Panc1 (cell line): ENCODE results near the gene NOS1AP. TPM values are rescaled to one million over a fixed set of nuclear protein-coding genes. Genes with fewer than 3 reads are reported as not detected.

Source experiments
- ATAC-seq: fragments of 200-7000 bp; cut with Tn5 transposase; 2 replicates; pipeline ENCODE4 v1.9.1; 2020; ENCODE audit warnings: mild to moderate bottlenecking, moderate library complexity
- BruUV-seq: library from RNA; stranded (reverse); fragments of 400-500 nt; replicated peaks from 2 replicates; lab custom pipeline; 2021; lab: Mats Ljungman, UMichigan
- CTCF ChIA-PET: fragments of 300-600 bp; sonication (Branson Sonifier 250); formaldehyde crosslinking; loops from one replicate; lab custom pipeline; 2022; ENCODE audit warnings: antibody characterized with exemption; lab: Charles Lee
- POLR2A ChIA-PET: fragments of 300-600 bp; sonication (Branson Sonifier 250); formaldehyde crosslinking; loops from one replicate; lab custom pipeline; 2022; ENCODE audit warnings: antibody characterized with exemption; lab: Charles Lee
- DNase-seq: peaks from one replicate; pipeline ENCODE4 v3.0.0-alpha.2; 2010; ENCODE audit warnings: low read depth, low spot score
- H3K27ac ChIP-seq: 2 replicates; pipeline ENCODE4 v1.5.1; 2011; ENCODE audit warnings: mild to moderate bottlenecking, low read length, inconsistent platforms
- H3K27me3 ChIP-seq: fragments of 200-500 bp; sonication (Bioruptor generic); 2 replicates; pipeline ENCODE4 v1.6.0; 2014; ENCODE audit warnings: low read length, inconsistent platforms; ENCODE audit not compliant: control insufficient read depth, insufficient read depth
- H3K36me3 ChIP-seq: fragments of 200-500 bp; sonication (Bioruptor generic); 2 replicates; pipeline ENCODE4 v1.5.1; 2014; ENCODE audit warnings: inconsistent platforms, mild to moderate bottlenecking, low read length, moderate library complexity; ENCODE audit not compliant: control insufficient read depth, insufficient read depth
- H3K4me1 ChIP-seq: 2 replicates; pipeline ENCODE4 v1.5.1; 2011; ENCODE audit warnings: inconsistent platforms, mild to moderate bottlenecking, low read length, moderate library complexity; ENCODE audit not compliant: control insufficient read depth, insufficient read depth
- H3K4me3 ChIP-seq, 2 experiments: 2 replicates each; pipeline ENCODE4 v1.5.1; 2011 to 2012; ENCODE audit warnings: low read depth in 2 of 2, low read length in 2 of 2, mild to moderate bottlenecking in 2 of 2, inconsistent platforms in 1 of 2, moderate library complexity in 1 of 2
- H3K9me3 ChIP-seq: fragments of 200-500 bp; sonication (Bioruptor generic); 2 replicates; pipeline ENCODE4 v1.5.1; 2014; ENCODE audit warnings: low read depth, mild to moderate bottlenecking, inconsistent platforms, low read length, moderate library complexity; ENCODE audit not compliant: control insufficient read depth, insufficient read depth
- POLR2AphosphoS5 ChIP-seq: IDR thresholded peaks from 2 replicates; pipeline ENCODE4 v1.6.1; 2012; ENCODE audit warnings: mild to moderate bottlenecking, low read depth, low read length, moderate library complexity
- SIN3A ChIP-seq: IDR thresholded peaks from 2 replicates; pipeline ENCODE4 v1.6.1; 2012; ENCODE audit warnings: low read depth, mild to moderate bottlenecking, low read length, moderate library complexity, borderline replicate concordance; ENCODE audit not compliant: insufficient read depth
- TCF7L2 ChIP-seq: IDR thresholded peaks from 2 replicates; pipeline ENCODE4 v1.6.1; 2011; ENCODE audit warnings: mild to moderate bottlenecking, low read depth, low read length, inconsistent platforms
- in situ Hi-C: cut with HindIII; loops from 2 replicates; pipeline ENCODE4 v1.10.0; 2016; ENCODE audit warnings: low sequenced_read_pairs, low pct_unique_long_range_greater_than_20kb
- intact Hi-C: fragments of 100-400 bp; cut with micrococcal nuclease; formaldehyde crosslinking; loops from one replicate; pipeline ENCODE4 v1.10.0; 2022; ENCODE audit not compliant: unreplicated experiment
- total RNA-seq: library from RNA; stranded (reverse); gene quantifications from one replicate; pipeline ENCODE4 v1.2.1, GENCODE V29; 2021; ENCODE audit not compliant: unreplicated experiment
- TF ChIP-seq, protein P1 (sequence below): fragments of 450-650 bp; IDR thresholded peaks from 2 replicates; pipeline ENCODE4 v1.5.1; 2017; ENCODE audit warnings: mild to moderate bottlenecking
- TF ChIP-seq, protein P2 (sequence below), 2 experiments: IDR thresholded peaks; 2 replicates each; pipeline ENCODE4 v1.6.1; 2011 to 2012; ENCODE audit warnings: low read depth in 2 of 2, control low read depth in 1 of 2, low read length in 1 of 2, mild to moderate bottlenecking in 1 of 2, moderate library complexity in 1 of 2; ENCODE audit not compliant: insufficient read depth in 1 of 2

Gene NOS1AP
- total RNA-seq, 1 experiment from 2014 or later, result 27.9 TPM

DNA sequence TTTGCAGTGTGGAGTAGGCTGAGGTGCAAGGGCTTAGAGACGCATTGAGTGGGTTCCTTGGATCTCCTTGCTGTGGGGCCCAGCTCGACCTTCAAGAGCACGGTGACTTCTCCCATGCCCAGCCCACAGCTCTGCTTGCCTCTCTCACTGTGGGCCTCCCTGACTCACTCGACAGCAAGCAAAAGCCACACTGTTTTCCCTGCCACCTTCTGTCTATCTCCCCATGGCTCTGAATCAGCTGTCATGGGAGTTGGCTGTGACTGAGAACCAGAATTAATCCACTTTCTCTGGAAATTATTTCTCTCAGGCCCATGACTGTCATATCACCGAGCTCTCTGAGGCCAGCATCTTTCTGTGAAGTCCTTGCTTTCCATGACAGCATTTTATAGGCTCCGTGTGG lies 140.7 kb downstream of the NOS1AP start:
- Histone ChIP-seq H3K36me3 (no peaks in the 10 kb centered on the region), H3K9me3 (no peaks in the 10 kb centered on the region), H3K4me1 (peaks cover 92% of the 10 kb centered on the region), H3K27ac (peak overlapping the region; percentile 98), H3K4me3 (no peak overlapping the region), H3K27me3 (no peaks in the 10 kb centered on the region)
- no peak for TF ChIP-seq TCF7L2
- TF ChIP-seq, protein P1, sequence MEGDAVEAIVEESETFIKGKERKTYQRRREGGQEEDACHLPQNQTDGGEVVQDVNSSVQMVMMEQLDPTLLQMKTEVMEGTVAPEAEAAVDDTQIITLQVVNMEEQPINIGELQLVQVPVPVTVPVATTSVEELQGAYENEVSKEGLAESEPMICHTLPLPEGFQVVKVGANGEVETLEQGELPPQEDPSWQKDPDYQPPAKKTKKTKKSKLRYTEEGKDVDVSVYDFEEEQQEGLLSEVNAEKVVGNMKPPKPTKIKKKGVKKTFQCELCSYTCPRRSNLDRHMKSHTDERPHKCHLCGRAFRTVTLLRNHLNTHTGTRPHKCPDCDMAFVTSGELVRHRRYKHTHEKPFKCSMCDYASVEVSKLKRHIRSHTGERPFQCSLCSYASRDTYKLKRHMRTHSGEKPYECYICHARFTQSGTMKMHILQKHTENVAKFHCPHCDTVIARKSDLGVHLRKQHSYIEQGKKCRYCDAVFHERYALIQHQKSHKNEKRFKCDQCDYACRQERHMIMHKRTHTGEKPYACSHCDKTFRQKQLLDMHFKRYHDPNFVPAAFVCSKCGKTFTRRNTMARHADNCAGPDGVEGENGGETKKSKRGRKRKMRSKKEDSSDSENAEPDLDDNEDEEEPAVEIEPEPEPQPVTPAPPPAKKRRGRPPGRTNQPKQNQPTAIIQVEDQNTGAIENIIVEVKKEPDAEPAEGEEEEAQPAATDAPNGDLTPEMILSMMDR, result no peak
- no peak for TF ChIP-seq POLR2AphosphoS5
- TF ChIP-seq, protein P2, sequence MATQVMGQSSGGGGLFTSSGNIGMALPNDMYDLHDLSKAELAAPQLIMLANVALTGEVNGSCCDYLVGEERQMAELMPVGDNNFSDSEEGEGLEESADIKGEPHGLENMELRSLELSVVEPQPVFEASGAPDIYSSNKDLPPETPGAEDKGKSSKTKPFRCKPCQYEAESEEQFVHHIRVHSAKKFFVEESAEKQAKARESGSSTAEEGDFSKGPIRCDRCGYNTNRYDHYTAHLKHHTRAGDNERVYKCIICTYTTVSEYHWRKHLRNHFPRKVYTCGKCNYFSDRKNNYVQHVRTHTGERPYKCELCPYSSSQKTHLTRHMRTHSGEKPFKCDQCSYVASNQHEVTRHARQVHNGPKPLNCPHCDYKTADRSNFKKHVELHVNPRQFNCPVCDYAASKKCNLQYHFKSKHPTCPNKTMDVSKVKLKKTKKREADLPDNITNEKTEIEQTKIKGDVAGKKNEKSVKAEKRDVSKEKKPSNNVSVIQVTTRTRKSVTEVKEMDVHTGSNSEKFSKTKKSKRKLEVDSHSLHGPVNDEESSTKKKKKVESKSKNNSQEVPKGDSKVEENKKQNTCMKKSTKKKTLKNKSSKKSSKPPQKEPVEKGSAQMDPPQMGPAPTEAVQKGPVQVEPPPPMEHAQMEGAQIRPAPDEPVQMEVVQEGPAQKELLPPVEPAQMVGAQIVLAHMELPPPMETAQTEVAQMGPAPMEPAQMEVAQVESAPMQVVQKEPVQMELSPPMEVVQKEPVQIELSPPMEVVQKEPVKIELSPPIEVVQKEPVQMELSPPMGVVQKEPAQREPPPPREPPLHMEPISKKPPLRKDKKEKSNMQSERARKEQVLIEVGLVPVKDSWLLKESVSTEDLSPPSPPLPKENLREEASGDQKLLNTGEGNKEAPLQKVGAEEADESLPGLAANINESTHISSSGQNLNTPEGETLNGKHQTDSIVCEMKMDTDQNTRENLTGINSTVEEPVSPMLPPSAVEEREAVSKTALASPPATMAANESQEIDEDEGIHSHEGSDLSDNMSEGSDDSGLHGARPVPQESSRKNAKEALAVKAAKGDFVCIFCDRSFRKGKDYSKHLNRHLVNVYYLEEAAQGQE (IDR thresholded peaks at IDR 0.05; ENCODE audit: insufficient read depth in 1 of 2, low read depth in 2 of 2, low read length in 1 of 2), result no peak
- no peak for TF ChIP-seq SIN3A
- CTCF ChIA-PET, result no interaction called here
- BruUV-seq, result no TSS peak
- DNase-seq (no peak), ATAC-seq (no peak)
- in situ Hi-C loops, result no loop called here
- intact Hi-C loops, result no loop called here
- POLR2A ChIA-PET, result no interaction called here

DNA sequence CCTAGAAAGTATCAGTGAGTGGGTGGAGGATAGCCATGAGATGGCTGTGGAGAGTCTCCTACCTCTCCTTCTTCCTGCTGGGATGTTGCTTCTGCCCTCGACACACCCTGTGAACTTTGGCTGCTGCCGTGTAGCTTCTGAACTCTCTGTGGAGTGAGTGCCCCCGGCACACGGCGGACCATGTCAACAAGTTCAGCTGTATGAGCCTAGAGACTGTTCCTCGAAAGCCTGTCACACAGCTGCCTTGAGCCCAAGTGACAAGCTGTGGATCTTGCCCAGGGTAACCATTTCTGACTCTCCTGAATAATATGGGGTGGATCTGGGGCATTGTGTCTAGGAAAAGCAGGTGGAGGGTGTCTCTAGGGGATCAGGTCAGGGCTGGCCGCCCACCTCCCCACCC lies 143.2 kb downstream of the NOS1AP start:
- ChIA-PET CTCF (interaction anchor here (1.0 kb wide), 1 partner anchor 63 kb away, joined by 3 read pairs; no protein-coding TSS in a partner anchor), POLR2A (interaction anchor here (0.7 kb wide), 1 partner anchor 34 kb away, joined by 3 read pairs; no protein-coding TSS in a partner anchor)
- intact Hi-C loops, result no loop called here
- Histone ChIP-seq H3K27ac (peak overlapping the region; percentile 98), H3K36me3 (no peaks in the 10 kb centered on the region), H3K9me3 (no peaks in the 10 kb centered on the region), H3K4me3 (no peak overlapping the region), H3K4me1 (peaks cover 89% of the 10 kb centered on the region), H3K27me3 (no peaks in the 10 kb centered on the region)
- in situ Hi-C loops, result no loop called here
- no TSS peak for BruUV-seq
- DNase-seq (no peak), ATAC-seq (peak; percentile 32)
- TF ChIP-seq SIN3A (no peak), POLR2AphosphoS5 (no peak), TCF7L2 (no peak; the same call in 1 of the 2 replicates)
- TF ChIP-seq, protein P2 (IDR thresholded peaks at IDR 0.05; ENCODE audit: insufficient read depth in 1 of 2, low read depth in 2 of 2, low read length in 1 of 2), result no peak
- TF ChIP-seq, protein P1, result no peak
